G401 (cell line): ENCODE results near the gene EEF1E1. TPM values are rescaled to one million over a fixed set of nuclear protein-coding genes. Genes with fewer than 3 reads are reported as not detected.
A peak's percentile ranks its signal among the peaks of the same experiment; 100 is the strongest.
"Not testable (repeated sequence)": the region's sequence is repeated elsewhere in the genome, so short reads cannot be mapped to it uniquely, and the experiment has no call there.

Experiments
- DNase-seq: peaks from one replicate; pipeline ENCODE4 v3.0.0-alpha.2; 2015; ENCODE audit warnings: low spot score
- in situ Hi-C: cut with HindIII; loops from 2 replicates; pipeline ENCODE4 v1.10.0; 2016; ENCODE audit warnings: low sequenced_read_pairs, mixed read lengths
- total RNA-seq: library from RNA; depleted of rRNA; stranded (reverse); fragments of >200 nt; shearing (Covaris generic); gene quantifications from 2 replicates; pipeline ENCODE4 v1.2.3, GENCODE V29; 2014

EEF1E1 gene
- total RNA-seq, 1 experiment from 2014 or later, result 198 TPM

DNA sequence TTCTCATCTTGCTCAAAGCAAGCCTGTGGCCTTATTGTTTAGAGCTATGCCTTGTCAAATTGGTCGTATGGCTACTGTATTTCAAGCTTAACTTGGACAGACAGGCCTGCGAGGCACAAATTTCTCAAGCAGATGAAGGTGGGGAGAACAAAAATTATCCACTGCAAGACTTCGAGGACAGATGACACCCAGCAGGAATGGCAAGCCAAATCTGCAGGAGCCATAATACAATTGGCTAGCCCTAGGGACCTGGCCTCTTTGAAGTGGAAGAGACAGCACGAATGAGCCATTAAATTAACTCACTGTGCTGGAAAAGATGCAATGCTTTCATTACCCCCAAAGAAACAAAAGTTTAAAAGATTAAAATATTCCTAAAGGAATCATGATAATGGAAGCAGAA is 33.2 kb downstream of the EEF1E1 start:
- in situ Hi-C loops, result loop anchor here (5.0 kb wide), 1 partner anchor 48 kb away; no protein-coding TSS in a partner anchor
- DNase-seq, result peak; percentile 24

GRCh38 chr6:8066108-8066507 is 36.2 kb downstream of the EEF1E1 start:
- in situ Hi-C loops, result loop anchor here (5.0 kb wide), 1 partner anchor 51 kb away; no protein-coding TSS in a partner anchor
- no peak for DNase-seq

DNA sequence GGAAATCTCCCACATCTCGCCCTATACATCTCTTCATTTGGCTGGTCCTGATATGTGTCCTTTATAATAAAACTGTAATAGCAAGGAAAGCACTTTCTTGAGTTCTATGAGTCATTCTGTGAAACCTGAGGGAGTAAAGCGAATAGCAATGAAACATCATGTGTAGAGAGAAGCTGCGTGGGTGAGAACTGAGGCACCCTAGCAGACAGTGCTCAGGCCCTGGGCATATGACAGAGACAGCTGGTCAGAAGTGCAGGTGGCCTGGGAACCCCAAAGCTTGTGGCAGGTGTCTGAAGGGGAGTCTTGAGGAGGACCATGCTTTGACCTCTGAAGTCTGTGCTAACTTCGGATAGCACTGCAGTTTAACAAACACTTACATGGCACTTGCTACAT is 36.8 kb downstream of the EEF1E1 start:
- no peak for DNase-seq
- in situ Hi-C loops, result loop anchor here (5.0 kb wide), 1 partner anchor 52 kb away; no protein-coding TSS in a partner anchor

DNA sequence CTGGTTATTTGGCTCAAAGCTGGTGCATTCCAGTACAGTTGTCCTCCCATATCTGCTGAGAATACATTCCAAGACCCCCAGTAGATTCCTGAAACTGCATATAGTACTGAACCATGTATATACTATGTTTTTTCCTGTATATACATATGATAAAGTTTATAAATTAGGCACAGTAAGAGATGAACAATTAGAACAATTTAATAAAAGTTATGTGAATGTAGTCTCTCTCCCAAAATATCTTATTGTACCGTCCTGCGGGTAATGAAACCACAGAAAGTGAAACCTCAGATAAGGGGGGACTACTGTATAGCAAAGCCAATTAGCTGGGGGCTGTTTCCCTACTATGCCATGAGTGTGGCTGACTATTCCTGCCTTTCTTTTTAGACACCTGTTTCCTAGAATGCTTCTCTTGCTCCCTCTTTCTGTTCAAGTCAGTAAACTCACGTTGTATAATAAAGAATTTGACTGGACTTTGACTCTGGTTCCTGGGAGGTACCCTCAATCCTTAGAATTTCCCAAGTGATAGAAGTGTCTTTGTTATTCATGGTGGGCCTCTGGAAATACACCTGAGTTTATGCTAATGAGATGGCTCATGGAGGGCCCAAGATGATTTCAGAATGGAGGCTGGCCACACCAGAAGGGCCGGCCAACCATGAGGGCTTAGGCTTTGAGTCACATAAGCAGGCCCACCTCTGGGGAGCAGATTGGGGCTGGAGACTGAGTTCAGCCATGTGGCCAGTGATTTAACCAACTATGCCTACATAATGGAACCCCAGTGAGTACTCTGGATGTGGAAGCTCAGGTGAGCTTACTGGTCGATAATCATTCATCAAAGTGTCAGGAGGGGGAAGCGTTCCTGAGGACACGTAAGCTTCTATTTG is 37.5 kb downstream of the EEF1E1 start:
- in situ Hi-C loops, result loop anchor here (5.0 kb wide), 1 partner anchor 52 kb away; no protein-coding TSS in a partner anchor
- DNase-seq, result no peak

GRCh38 chr6:8063761-8064637 is 38.3 kb downstream of the EEF1E1 start, which contains the start of gene BLOC1S5:
BLOC1S5 (minus strand) TSS chr6:8064389; CDS start chr6:8064376, 13 bp downstream.
- peak; percentile 95 for DNase-seq
- in situ Hi-C loops, result no loop called here

- in situ Hi-C loops, result no loop called here
- no peak for DNase-seq
Measured at GRCh38 chr6:8061736-8062135, 40.6 kb downstream of the EEF1E1 start.

DNA sequence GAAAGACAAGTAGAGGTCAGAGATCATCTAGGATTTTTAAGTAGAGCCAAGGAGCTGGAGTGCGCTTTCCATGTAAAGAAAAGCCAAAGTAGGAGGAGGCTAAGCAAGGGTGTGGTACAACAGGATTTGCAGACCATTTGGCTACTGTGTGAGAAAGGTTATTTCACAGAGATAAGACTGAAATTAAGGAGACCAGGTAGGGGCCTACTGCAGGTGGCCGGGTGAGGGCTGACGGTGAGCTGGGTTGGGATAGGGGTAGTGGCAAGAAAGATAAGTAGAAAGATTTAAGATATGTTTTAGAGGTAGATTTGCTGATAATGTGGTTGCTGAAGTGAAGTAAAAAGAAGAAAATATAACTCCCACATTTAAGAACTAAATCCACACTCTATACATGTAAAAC is 42.0 kb downstream of the EEF1E1 start:
- in situ Hi-C loops, result no loop called here
- no peak for DNase-seq

DNA sequence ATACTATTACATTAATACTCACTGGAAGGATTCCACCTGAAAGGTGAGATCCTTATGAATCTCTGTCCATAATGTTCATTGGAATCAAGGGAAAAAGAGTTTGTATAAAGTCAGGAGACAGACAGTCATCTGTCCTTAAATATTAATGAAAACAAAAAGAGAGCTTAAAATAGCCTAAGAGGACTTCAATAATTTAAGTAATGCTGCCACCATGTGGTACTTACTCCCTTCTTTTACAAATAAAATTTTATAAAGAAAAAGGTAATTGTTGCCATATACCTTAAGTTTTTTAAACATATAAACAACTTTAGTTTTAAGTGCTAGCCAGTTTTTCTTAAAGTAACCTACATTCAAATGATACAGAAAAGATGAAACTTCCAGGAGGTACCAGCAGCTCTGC is 43.2 kb downstream of the EEF1E1 start:
- in situ Hi-C loops, result no loop called here
- DNase-seq, result peak; percentile 34

DNA sequence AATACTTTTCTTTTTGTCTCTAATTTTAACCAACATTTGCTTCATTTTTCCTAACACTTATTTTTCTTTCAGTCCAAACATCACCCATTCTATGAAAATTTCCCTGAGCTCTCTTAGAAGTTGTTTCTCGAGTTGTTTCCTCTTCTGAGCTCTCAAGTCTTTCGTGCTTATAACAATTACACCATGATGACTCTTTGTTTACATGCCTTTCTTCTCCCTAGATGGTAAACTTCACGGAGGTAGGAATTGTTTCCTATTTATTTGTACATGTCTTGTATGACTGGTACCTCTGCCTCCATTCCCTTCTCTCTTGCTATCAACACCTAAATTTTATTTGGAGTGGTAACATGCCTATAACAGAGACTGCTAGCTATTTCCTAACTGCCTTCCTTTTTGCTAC is 44.6 kb downstream of the EEF1E1 start:
- in situ Hi-C loops, result no loop called here
- DNase-seq, result no peak

DNA sequence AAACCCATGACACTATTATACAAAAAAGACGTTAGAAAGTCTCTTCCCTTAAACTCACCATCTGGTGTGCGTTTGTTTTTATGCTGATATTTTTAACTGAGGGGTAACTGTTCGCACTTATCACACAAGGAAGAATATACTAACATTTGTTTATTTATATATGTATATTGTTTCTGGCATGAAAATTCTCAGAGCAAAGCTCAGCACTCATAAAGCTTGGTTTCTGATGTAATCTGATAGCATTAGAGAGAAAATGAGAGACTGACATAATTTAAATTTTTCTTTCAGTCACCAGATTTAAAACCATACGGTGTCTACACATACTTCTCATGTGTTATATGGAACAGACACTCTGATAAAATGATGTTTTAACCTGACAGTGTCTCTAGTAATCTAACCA is 45.1 kb downstream of the EEF1E1 start:
- in situ Hi-C loops, result no loop called here
- no peak for DNase-seq

GRCh38 chr6:8054276-8054675 is 48.1 kb downstream of the EEF1E1 start:
- in situ Hi-C loops, result no loop called here
- DNase-seq, result no peak

GRCh38 chr6:8047541-8048292 is 54.6 kb downstream of the EEF1E1 start:
- DNase-seq, result no peak
- in situ Hi-C loops, result no loop called here

GRCh38 chr6:8045769-8046168 is 56.6 kb downstream of the EEF1E1 start:
- DNase-seq, in situ Hi-C loops: not testable (repeated sequence)

- in situ Hi-C loops, result no loop called here
Measured at GRCh38 chr6:8043221-8043620, 59.1 kb downstream of the EEF1E1 start.

GRCh38 chr6:8041913-8042583 is 60.3 kb downstream of the EEF1E1 start:
- in situ Hi-C loops, result no loop called here

More at GRCh38 chr6:8043221-8043620, 59.1 kb downstream of the EEF1E1 start:
- DNase-seq, result no peak

GRCh38 chr6:8034107-8034506 is 68.2 kb downstream of the EEF1E1 start:
- DNase-seq, in situ Hi-C loops: not testable (repeated sequence)

More at GRCh38 chr6:8041913-8042583, 60.3 kb downstream of the EEF1E1 start:
- DNase-seq, result no peak

DNA sequence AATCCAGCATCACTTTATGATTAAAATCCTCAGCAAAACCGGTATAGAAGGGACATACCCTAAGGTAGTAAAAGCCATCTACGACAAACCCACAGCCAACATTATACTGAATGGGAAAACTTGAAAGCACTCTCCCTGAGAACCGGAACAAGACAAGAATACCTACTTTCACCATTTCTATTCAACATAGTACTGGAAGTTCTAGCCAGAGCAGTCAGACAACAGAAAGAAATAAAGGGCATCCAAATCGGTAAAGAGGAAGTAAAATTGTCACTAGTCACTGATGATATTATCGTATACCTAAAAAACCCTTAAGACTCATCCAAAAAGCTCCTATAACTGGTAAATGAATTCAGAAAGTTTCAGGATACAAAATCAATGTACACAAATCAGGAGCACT is 71.4 kb downstream of the EEF1E1 start:
- in situ Hi-C loops, result no loop called here
- no peak for DNase-seq
